GM12874 (cell line): ENCODE measurements around the gene NTRK2.

ENCODE experiments used
- TF ChIP-seq, protein P1 (sequence below): IDR thresholded peaks from 2 replicates; pipeline ENCODE4 v1.5.1; 2011; ENCODE audit warnings: low read depth, mild to moderate bottlenecking, control low read depth, low read length, moderate library complexity; ENCODE audit not compliant: insufficient read depth

NTRK2 gene

DNA sequence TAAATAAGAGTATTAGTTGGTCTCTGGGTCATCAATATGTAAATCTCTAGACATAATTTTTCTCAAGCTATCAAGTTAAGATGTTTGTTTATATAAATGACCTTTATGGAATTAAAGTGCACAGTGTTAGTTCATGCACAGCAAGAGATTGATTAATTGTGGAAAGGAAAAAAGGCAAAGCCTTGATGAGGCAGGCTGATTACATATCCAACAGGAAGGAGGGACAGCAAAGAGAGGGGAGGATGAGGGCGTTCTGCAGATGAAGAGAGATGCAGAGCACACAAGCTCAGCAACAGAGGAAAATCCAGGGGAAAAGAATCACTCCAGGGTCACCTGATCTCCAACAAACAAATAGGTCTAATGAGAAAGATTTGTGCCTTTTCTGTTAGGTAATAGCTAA lies 16.5 kb downstream of the NTRK2 start:
- TF ChIP-seq, protein P1, sequence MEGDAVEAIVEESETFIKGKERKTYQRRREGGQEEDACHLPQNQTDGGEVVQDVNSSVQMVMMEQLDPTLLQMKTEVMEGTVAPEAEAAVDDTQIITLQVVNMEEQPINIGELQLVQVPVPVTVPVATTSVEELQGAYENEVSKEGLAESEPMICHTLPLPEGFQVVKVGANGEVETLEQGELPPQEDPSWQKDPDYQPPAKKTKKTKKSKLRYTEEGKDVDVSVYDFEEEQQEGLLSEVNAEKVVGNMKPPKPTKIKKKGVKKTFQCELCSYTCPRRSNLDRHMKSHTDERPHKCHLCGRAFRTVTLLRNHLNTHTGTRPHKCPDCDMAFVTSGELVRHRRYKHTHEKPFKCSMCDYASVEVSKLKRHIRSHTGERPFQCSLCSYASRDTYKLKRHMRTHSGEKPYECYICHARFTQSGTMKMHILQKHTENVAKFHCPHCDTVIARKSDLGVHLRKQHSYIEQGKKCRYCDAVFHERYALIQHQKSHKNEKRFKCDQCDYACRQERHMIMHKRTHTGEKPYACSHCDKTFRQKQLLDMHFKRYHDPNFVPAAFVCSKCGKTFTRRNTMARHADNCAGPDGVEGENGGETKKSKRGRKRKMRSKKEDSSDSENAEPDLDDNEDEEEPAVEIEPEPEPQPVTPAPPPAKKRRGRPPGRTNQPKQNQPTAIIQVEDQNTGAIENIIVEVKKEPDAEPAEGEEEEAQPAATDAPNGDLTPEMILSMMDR = no peak

DNA sequence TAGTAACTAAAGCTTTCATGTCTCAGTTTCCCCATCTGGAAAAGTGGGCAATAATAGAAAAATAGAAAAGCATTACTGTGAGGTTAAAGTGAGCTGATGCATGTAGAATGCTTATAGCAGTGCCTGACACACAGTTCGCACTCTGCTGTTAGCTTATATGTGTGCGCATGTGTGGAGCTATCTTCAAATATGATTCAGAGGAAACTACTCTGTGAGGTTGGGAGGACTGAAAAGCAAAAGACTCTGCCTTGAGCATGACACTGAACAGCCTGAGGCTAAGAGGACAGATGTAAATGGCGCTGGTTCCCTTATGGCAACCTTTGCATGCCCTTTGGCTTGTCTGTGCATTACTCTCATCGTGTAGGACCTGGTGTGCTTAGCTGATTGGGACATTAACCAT lies 19.4 kb downstream of the NTRK2 start:
- TF ChIP-seq, protein P1 = no peak

DNA sequence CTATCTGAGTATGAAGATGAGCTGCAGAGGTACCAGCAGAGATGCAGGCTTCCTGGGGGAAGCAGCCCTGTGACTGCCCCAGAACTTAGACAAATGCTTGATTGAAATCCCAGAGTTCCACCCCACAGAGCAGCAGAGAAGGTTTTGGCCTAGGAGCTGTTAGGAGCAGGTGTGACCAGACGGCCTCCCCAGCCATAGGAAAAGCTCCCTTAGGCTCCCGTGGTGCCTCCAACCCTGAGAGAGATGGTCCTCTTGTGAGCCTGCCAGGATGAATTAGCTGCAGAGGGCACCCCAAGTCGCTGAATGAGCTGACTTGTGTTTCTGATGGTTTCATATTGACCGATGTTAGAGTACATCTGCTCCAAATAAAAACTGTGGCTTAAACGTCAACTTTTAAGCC lies 22.1 kb downstream of the NTRK2 start:
- TF ChIP-seq, protein P1 = no peak

DNA sequence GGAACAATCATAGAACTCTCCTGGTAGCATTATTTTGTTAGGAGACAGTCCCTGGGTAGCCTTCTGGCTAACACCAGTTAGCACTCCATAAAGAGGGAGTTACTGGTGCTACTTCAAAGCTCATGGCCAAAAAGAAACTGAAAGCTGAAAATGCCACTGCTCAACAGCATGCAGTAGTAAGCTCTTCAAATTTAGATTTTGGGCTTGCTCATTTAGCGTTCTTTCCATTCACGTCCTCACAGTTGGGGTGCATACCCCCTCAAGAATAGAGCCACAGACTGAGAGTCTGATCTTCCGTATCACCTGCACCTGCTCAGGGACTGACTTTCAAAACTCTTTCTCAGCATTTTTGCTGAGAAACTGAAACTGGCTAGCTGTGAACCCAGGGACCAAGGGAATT lies 24.7 kb downstream of the NTRK2 start:
- TF ChIP-seq, protein P1 = no peak

DNA sequence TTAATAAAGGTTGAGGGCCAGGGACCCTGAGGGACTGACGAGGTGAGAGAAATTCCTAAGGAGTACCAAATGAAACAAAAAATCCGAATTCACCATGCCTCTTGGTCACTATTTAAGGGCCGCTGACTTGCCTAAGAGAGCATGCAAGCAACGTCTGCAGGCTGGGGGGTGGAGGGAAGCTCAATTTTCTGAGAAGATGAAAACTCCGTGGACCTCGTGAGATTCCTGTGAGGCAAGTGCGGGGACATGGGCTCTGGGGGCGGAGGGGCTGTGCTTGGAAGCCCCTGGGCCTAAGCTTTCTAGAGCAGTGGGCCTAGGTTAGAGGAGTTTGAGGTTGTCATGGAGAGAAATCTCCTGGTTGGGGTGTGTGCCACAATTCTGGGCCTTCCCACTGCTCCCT lies 27.5 kb downstream of the NTRK2 start:
- TF ChIP-seq, protein P1 = no peak

DNA sequence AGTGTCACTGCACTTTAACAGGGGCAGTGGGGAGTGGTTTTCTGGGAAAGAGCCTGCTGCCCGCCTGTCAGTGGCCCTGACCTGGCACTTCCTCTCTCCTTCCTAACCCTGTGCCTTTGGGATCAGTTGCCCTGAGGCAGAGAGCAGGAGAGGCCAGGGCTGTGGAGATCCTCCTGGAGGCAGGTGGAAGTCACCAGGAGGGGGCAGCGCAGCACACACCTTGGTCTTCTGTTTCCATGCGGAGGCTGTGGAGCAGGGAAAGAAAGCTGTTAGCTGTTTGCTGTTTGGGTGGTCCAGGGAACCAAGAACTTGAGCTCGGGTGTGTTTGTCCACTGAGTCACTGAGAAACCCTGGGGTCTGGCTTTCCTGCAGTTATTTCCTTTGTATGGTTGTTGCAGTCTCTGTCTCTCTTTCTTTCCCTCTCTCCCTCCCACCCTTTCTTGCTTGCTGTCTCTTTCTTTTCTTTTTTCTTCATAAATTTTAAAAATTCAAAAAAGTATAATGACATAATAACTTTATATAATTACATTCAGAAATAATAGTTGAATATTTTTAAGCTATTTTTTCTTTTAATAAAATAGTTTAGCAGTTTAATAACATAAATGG lies 28.1 kb downstream of the NTRK2 start:
- TF ChIP-seq, protein P1 = peak; percentile 87

DNA sequence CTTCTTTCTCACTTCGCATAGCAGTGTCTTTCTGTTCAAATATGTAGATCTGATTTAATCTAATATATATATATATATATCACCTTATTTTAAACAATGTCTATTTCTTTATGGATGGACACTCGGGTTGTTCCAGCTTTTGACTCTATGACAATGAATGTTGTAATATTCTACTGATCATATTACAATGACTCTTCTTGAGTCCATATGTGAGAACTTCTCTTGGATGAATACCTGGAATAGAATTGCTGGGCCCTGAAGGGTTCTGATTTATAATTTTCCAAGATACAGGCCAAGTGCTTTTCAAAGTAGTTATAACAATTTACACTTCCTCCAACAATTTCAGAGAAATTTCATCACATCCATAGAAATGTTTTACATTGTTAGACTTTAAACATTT lies 28.8 kb downstream of the NTRK2 start:
- TF ChIP-seq, protein P1 = no peak
